ENCODE data around the gene UBE2O. TPM values are rescaled to one million over a fixed set of nuclear protein-coding genes. Genes with fewer than 3 reads are reported as not detected.

Gene UBE2O
- total RNA-seq, 1 experiment from 2014 or later, result 24.7 TPM

DNA sequence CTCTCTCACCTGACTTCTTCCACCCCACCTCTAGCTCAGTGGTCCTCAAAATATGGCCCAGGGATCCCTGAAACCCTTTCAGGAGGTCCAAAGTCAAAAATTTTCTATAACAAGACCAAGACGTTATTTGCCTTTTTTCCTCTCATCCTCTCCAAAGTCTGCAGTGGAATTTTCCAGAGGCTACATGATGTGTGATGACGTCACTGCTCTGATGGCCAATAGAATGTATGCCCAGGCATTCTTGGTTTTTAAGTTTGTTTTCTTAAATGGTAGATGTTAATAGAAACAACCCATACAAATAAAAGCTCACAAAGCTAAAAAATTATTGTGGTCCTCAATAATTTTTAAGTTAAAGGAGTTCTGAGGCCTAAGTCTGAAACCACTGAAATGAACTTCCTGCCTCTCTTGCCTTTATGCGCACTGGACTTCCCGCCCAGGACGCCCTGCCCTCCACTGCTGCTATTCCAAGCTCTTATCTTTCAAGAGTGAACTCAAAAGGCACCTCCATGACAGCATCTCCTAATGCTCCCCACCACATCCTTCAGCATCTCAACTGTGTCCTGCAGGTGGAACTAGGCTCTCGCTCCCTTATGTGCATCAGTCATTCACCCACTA is 13.5 kb downstream of the UBE2O start:
- no peak for DNase-seq (ENCODE audit: low read depth)

DNA sequence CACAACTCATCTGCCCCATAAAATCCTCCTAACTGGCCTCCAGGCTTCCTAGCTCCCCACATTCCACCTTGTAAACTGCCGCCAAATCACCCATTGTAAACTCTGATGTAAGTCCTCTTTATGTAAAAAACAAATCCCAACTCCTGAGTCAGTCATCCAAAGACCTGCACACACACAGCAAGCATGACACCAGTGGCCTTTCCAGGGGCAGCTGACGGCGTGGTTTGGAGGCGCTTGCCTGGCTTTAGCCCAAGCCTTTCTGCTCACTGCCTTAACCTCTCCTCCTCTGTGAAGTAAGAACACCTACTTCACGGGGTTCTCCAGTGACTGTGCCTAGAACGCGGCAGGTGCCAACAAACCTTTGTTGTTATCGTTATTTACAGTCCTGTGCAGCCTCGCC is 14.0 kb downstream of the UBE2O start:
- DNase-seq (ENCODE audit: low read depth), result no peak

DNA sequence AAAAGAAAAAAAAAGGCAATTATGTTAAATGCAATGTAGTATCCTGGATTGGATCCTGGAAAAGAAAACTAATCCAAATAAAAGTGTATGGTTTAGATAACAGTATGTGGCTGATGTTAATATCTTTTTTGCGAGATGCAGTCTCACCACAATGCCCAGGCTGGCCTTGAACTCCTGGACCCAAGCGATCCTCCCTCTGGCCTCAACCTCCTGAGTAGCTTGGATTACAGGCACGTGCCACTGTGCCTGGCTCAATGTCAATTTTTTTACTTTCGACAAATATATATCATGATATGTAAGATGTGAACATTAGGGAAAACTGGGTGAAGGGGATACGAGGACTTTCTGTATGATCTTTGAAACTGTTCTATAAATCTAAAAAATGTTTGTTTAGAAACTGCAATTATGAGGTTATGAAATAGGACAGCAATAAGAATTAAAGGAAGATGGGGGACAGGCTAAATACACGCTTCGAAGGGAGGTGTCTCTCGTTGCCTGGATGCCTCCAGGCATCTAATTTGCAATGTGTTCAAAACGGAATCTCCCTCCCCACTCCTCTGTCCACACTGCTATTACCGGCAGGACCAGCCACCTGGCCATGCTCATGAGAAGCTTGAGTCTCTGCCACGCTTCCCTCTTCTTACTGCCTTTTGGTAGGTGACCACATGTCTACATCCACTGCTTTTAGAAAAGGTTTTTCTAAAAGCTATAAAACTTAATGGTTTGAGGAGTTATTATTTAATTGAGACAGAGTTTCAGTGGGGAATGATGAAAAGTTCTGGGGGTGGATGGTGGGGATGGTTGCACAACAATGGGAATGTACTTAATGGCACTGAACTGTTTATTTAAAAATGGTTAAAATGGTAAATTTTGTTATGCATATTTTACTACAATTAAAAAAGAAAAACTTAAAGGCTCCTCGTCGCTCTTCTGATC is 15.2 kb downstream of the UBE2O start:
- DNase-seq (ENCODE audit: low read depth), result no peak

DNA sequence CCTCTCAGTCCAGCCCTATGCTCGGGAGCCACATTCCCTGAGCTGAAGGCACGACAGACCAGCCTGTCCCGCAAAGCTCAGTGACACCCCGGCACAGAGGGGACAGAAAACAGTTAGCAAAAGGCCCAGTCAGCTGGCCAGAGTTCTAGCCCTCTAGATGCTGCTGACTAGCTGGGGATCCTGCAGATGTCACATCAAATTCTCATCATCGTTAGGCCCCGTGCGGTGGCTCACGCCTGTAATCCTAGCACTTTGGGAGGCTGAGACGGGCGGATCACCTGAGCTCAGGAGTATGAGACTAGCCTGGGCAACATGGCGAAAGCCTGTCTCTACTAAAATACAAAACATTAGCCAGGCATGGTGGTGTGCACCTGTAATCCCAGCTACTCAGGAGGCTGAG is 17.2 kb downstream of the UBE2O start:
- no peak for DNase-seq (ENCODE audit: low read depth)

DNA sequence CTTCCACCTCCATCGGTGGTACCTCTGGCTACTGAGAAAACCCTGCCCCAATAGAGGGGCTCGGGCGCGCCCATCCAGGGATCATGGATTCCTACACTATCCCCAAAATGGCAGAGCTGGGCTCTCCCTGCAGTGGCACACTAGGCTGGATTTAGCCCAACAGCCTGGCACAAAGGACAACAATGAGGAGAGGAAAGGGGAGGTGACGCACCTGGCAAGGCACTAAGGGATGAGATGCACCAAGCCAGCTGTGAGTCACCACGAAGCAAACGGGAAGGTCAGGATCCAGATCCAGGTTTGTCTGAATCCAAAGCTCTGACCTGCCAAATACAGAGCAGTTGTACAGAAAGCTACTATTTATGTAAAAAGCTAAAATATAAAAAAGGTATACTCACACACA is 18.1 kb downstream of the UBE2O start:
- no peak for DNase-seq (ENCODE audit: low read depth)

DNA sequence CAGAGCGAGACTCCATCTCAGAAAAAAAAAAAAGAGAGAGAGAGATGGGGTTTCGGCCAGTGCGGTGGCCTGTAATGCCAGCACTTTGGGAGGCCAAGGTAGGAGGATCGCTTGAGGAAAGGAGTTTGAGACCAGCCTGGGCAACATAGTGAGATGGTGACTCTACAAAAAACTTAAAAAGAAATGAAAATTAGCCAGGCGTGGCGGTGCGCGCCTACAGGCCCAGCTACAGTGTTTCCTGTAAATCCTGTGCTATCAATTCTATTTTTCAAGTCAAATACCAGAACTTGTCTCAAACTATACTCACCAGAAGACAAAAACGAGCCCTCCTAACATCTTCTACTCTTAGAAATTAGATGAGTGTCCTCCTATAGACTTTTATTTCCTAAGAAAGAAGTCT is 19.3 kb downstream of the UBE2O start:
- DNase-seq (ENCODE audit: low read depth), result no peak

DNA sequence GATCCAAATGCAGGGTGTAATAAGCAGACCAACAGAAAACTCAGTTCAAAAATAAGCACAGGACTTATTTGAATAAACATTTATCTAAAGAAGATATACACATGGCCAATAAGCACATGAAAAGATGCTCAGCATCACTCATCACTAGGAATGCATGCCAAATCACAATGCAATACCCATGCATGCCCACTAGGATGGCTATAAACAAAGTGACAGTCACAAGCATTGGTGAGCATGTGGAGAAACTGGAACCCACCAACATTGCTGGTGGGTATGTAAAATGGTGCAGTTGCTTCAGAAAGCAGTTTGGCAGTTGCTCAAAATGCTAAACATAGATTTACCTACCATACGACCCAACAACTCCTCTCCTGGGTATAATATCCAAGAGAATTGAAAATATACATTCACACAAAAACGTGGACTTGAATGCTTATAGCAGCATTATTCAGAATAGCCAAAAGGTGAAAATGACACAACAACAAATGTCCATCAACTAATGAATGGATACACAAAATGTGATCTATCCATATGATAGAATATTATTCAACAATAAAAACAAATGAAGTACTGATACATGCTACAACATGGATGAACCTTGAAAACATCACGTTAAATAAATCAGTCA is 20.1 kb downstream of the UBE2O start:
- DNase-seq (ENCODE audit: low read depth), result no peak

DNA sequence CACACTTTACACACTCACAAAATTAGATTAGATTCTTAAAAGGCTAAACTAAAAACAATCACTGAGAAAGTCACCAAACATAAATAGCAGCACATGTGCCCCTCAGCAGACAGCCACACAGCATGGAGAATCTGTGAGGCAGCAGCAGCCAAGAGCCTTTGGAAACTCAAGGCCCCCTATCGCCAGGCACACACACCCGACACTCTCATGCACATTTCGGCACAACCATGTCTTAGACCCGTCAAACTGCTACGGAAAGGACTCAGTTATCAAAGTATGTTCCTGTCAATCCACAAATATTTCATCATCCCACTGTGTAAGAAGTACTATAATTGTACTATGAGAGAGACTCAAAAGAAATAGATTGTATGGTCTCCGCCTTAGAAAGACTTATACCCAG is 20.9 kb downstream of the UBE2O start:
- no peak for DNase-seq (ENCODE audit: low read depth)

DNA sequence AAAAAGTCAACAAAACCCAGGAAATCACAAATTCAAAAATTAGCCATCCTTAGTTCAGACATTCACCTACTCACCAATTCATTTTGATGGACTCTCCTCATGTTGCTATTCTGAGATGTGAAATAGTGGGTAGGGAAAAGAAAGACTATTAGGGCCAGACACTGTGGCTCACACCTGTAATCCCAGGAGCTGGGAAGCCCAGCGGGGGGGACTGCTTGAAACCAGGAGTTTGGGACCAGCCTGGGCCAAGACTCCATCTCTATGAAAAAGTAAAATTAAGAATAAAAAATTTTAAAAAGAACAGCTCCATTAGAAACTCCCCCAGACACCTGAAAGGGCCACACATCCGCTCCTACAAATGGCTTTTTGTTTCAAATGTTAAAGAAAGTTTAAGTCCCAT is 21.4 kb downstream of the UBE2O start:
- DNase-seq (ENCODE audit: low read depth), result no peak

DNA sequence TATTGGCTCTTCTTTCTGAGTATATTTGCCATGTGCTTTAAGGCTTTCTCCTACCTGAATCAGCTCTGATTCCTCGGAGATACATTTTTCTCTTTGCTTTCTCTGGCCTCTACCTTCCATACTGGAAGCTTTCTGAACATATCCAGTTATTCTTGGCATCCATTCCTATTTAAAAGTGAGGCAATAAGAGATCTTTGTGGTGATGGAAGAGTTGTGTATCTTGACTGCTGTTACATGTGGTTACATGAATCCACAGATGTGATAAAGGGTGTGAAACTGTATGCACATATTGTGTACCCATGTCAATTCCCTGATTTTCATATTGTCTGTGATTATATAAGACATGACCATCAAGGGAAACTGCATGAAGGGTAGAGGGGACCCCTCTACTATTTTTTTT is 24.4 kb downstream of the UBE2O start:
- no peak for DNase-seq (ENCODE audit: low read depth)

DNA sequence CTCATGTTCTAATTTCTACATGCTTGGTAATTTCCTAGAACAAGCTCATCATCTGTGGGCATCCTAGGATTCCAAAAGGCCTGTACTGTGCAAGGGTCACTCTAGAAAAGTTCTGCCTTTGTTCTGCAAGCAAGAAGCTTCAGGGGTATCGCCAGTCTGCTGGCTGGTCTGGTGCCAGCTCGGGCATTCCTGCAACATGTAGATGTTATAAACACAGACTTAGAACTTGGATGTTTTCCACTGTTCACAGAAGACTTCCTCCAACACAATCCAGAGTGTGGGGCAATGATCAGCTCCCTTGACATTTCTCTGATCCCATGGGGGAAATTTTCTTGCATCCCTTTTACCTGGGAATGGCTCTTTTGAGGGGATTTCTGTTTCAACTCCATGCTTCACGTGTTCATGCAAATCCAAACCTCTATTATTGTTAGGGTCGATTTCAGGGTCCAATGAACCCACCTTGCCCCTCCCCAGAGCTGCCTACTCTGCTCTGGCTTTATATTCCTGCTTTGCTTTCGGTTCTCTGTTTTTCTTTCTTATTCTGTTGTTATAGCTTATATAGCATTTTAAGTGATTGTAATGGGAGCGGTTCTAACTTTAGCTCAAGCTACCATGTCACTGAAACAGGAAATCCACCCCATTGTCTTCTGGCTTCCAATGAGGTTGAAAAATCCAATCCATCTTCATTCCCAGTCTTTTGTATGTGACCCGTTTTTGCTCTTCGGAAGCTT is 25.3 kb downstream of the UBE2O start:
- no peak for DNase-seq (ENCODE audit: low read depth)

DNA sequence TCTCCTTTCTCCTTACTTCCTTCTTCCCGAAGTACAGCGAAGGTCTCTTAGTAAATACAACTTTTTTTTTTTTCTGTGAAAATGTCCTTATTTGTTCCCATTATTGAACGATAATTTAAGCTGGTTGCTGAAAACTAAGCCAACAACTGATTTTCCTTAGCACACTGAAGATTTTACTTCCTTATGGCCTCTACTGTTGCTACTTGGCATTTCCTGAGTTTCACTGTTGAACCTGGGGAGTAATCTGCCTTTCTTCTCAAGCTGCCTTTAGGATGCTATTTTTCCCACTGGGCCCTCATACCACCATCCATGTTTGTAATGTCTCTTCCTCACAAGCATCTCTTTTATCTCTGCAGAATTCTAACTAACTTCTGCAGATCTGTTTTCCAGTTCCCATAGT is 26.1 kb downstream of the UBE2O start:
- DNase-seq (ENCODE audit: low read depth), result no peak

DNA sequence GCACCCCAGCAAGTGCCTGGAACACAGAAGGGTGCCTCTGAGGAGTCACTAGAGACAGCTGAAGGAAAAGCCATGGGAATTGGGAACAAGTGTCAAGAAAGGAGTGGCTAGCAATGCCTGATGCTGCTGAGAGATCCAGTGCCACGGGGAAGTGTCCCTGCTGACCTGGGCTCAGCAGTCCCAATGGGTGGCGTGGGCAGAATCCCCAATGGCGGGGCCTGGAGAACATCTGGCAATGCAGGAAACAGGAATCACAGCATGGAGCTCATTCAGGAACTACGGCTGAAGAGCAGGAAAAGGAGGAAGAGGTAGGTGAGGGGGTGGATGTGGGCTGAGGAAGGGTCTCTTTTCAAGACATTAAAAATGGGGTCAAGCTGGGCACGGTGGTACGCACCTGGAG is 30.1 kb downstream of the UBE2O start:
- no peak for DNase-seq (ENCODE audit: low read depth)

DNA sequence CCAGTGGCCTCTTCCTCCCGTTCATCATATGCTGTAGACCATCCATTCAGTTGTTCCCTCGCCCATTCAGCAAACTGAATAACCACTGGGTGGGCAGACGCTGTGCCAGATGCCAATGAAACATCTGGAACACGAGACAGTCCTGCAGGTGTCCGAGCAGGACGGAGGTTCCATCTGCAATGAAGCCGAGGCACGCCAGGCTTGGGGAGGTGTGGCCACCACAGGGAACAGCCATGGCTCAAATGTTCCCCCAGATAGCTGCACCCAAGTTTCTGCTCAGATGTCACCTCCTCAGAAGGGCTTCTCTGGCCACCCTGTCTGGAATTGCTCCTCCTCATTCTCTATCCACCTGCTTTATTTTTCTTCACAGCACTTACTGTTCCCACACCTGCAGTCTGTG is 30.5 kb downstream of the UBE2O start:
- no peak for DNase-seq (ENCODE audit: low read depth)

DNA sequence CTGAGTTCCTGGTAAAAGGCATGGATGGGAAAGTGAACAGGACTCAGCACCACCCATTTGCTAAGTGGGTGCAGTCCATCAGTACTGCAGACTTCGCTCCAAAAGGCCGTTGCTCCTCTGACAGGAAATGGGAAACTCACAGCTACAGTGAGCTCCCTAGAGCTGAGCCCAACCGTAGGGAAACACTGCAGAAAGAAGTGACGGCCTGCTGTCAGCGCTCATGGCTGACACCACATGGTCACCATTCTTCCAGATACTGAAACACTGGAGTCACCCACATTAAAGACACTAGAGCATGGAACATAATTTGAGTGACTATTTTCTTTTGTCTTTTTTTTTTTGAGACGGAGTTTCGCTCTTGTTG is 31.9 kb downstream of the UBE2O start:
- no peak for DNase-seq (ENCODE audit: low read depth)

DNA sequence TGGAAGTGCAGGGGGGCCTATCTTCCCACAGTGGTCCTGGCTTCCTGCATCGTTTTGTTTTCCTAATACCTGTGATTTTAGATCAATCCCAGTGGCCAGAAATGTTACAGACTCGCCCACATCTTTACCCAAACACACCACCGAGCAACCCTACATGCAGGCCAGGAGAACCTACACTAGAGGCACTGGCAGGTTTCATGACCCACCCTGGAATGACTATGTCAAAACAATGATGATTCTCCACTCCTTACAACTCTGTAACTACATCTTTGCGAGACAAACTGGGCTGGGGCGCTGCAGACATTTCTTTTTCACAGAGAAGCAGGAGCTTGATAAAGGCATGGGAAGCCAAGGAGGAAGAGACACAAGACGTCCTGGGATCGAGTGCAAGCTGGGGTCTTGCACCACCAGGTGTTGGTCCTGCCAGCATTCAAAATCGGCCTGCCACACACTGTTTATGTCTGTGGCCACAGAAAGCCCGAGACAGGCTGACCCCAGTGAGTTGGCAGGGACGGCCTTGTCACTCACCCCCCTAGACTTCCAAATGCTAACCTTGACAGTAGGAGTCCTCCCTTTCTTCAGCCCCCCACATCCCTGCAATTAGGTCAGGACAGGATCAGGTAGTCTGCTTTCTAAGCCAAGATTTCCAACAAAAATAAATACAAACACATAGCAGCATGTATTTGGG is 32.5 kb downstream of the UBE2O start:
- no peak for DNase-seq (ENCODE audit: low read depth)

DNA sequence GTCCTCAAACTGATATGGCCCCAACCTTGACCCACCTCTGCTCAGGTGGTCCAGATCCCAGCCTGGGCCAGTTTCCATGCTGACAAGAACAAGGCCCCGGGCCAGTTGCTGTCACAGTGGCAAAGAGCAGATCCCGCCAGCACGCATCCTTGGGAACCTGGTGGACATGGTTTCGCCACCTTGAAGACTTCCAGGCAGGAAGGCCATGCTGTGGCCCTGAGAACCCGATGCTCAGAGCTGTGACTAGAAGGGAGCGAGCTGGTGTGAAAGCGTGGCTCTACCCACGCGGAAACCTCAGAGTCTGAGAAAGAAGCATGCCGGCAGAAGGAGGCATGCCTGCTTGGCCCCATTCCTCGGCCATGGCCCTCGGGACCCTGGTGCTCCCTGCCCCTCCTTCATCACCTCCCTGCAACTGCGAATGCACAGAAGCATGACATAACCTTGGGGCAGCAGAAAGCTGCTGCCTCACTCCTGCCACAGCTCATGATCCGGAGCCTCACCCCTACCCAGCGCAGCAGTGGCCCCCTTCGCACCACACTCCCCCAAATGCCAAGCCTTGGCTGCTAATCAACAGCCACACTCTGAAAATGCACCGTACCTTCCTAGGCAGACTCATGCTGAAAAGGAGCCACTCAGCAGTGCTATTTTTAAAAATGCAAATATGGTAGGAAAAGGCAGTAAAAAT is 33.2 kb downstream of the UBE2O start:
- DNase-seq (ENCODE audit: low read depth), result no peak

DNA sequence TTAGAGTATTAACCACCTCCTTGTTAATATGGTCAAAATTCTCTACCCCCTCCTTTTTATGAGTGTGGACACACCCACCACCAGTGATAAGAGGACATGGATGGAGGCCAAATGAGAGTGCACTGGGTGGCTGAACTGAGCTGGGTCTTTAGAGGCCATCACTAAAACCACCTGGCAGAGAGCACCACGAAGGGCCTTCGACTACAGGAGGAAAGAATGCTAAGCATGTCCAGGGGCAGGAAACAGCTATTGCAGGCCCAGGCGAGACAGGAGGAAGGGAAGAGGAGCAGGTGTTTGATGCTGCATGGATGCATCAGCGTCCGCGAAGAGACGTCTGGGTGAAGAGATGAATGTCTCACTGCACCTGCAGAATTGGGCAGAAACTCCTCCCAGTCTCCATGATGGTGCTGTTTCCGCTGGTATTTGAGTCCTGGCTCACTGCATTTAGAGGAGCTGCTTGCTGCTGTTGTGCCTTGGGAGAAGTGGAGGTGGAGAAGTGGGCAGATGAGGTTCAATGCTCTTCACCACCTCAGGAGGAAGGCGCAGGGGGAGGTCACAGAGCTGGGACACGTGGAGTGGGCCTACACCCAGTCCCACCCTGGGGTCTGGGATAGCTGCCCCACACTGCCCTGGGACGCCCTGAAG is 35.3 kb downstream of the UBE2O start:
- no peak for DNase-seq (ENCODE audit: low read depth)

DNA sequence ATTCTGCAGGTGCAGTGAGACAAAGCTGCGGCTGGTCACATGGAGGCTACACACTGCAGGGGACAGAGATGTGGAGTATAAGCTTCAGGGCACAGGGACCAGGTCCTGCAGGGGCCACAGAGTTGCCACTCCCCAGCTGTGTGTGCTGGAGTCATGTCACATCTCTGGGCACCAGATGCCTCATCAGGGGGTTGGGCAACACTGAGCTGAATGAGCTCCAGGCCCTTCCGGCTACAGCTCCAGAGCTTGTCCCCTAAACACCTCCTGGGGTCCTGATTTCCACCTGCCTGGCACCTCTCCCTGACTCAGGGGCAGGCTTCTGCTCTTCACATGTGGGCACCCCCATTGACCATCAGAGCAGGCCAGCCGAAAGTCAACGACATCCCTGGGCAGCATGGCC is 36.1 kb downstream of the UBE2O start:
- no peak for DNase-seq (ENCODE audit: low read depth)

DNA sequence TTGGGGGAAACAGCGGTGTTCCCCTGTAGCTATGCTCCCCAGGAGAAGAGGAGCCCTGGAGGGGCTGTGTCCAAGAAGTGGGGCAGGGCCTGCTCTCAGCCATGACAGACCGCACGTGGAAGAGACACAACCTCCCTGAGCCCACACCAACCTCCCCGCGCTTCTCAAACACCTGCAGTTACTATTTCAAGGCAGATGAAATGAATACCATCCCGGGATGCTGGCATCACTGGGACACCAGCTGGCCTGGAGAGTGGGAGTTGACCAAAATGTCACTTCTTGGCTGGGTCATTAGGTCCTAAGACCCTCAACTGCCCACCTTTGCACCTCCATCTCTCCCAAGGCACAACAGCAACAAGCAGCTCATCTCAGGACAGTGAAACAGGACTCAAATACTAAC is 36.5 kb downstream of the UBE2O start:
- no peak for DNase-seq (ENCODE audit: low read depth)

DNA sequence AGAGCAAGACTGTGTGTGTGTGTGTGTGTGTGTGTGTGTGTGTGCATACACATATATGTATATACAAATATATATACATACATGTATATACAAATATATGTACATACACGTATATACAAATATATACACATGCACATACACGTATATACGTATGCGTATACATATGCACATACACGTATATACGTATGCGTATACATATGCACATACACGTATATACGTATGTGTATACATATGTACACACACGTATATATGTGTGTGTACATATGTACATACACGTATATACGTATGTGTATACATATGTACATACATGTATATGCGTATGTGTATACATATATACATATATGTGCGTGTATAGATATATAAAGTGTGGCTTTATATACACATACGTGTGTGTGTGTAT is 37.2 kb downstream of the UBE2O start:
- DNase-seq (ENCODE audit: low read depth), result no peak
